ENCODE results near the gene DNMBP.

- TF ChIP-seq CTCF (IDR thresholded peaks at IDR 0.05): no peak
- TF ChIP-seq EP300 (IDR thresholded peaks at IDR 0.05): no peak
- no peak for TF ChIP-seq POLR2A (IDR thresholded peaks at IDR 0.05)
These were observed 160.7 kb downstream of the DNMBP start for GRCh38 chr10:99849057-99849456.
